Gastrocnemius medialis (tissue), 4 donors: ENCODE data around the gene P4HA2. TPM values are rescaled to one million over a fixed set of nuclear protein-coding genes. Genes with fewer than 3 reads are reported as not detected.
"Not testable (repeated sequence)": the region's sequence is repeated elsewhere in the genome, so short reads cannot be mapped to it uniquely, and the experiment has no call there.

Source experiments
- ATAC-seq, 2 donors: fragments of 150-250 bp; one replicate each; pipeline ENCODE4 v1.9.1; 2016
- DNase-seq, 2 donors: peaks; one replicate each; pipeline ENCODE4 v3.0.0-alpha.2; 2019
- H3K27ac ChIP-seq, 4 donors: fragments of 200-600 bp; sonication (generic); 1 replicate in 1 of 4; 2 replicates in 3 of 4; pipeline ENCODE4 v1.5.1; 2016 to 2018; ENCODE audit warnings: mild to moderate bottlenecking in 2 of 4, moderate library complexity in 1 of 4
- H3K27me3 ChIP-seq, 3 donors: fragments of 200-600 bp; sonication (generic) in 2 of 3; 1 replicate in 1 of 3; 2 replicates in 2 of 3; pipeline versions ENCODE4 v1.5.1 to v1.6.0; 2016 to 2019; ENCODE audit warnings: mild to moderate bottlenecking in 1 of 3, moderate library complexity in 1 of 3
- H3K36me3 ChIP-seq, 2 donors: fragments of 200-600 bp; sonication (generic) in 1 of 2; one replicate each; pipeline ENCODE4 v1.5.1; 2017 to 2018
- H3K4me1 ChIP-seq, 2 donors: fragments of 200-600 bp; sonication (generic) in 1 of 2; one replicate each; pipeline ENCODE4 v1.5.1; 2016 to 2017; ENCODE audit warnings: mild to moderate bottlenecking in 2 of 2
- H3K4me3 ChIP-seq, 4 donors: fragments of 200-600 bp; sonication (generic) in 3 of 4; 1 replicate in 1 of 4; 2 replicates in 3 of 4; pipeline ENCODE4 v1.5.1; 2016 to 2019; ENCODE audit warnings: mild to moderate bottlenecking in 2 of 4
- H3K9me3 ChIP-seq, 3 donors: fragments of 200-600 bp; sonication (generic) in 2 of 3; 1 replicate in 1 of 3; 2 replicates in 2 of 3; pipeline ENCODE4 v1.5.1; 2016 to 2019
- CTCF ChIP-seq, 5 experiments: fragments of 450-650 bp in 3 of 5; fragments of 200-600 bp in 2 of 5; sonication (generic) in 2 of 5; IDR thresholded peaks in 4 of 5; conservative IDR thresholded peaks in 1 of 5; 1 replicate in 4 of 5; 2 replicates in 1 of 5; pipeline ENCODE4 v1.5.1; 2016 to 2019; ENCODE audit warnings: antibody characterized with exemption in 5 of 5, mild to moderate bottlenecking in 3 of 5, moderate library complexity in 3 of 5
- POLR2A ChIP-seq, 2 donors: fragments of 450-650 bp; IDR thresholded peaks; one replicate each; pipeline ENCODE4 v1.6.1; 2017; ENCODE audit warnings: antibody characterized with exemption in 2 of 2, mild to moderate bottlenecking in 2 of 2, moderate library complexity in 2 of 2
- in situ Hi-C, 4 donors: fragments of 200-750 bp; cut with MboI; loops; one replicate each; pipeline versions ENCODE4 v1.15.0 to v1.8.0; 2017; ENCODE audit warnings: low sequenced_read_pairs in 4 of 4
- intact Hi-C: fragments of 100-400 bp; cut with DNase I; formaldehyde crosslinking; loops from one replicate; pipeline ENCODE4 v1.15.1; 2023; ENCODE audit warnings: low total_unique reads
- total RNA-seq, 4 donors: library from RNA; depleted of rRNA; stranded (reverse); fragments of >200 nt; gene quantifications; one replicate each; pipeline versions ENCODE4 v1.1.0 to v1.2.3, GENCODE V29; 2016

Gene P4HA2
- total RNA-seq, 4 donors from 2014 or later: 5.8 to 15.7 (median 10.3) TPM

- TF ChIP-seq POLR2A (IDR thresholded peaks at IDR 0.05): no peak
- no peak for TF ChIP-seq CTCF (IDR thresholded peaks at IDR 0.05 in 4 of 5, conservative IDR thresholded peaks at IDR 0.05 in 1 of 5)
- H3K36me3 ChIP-seq: no peaks in the 10 kb centered on the region
- H3K4me1 ChIP-seq: no peaks in the 10 kb centered on the region
- DNase-seq (no peak), ATAC-seq (no peak)
- H3K4me3 ChIP-seq: no peak overlapping the region
- no peaks in the 10 kb centered on the region for H3K9me3 ChIP-seq
- intact Hi-C loops: no loop called here
- H3K27me3 ChIP-seq: no peaks in the 10 kb centered on the region
- in situ Hi-C loops: no loop called here
- H3K27ac ChIP-seq: no peak overlapping the region
These were observed 71.2 kb downstream of the P4HA2 start for GRCh38 chr5:132156413-132156812.

DNA sequence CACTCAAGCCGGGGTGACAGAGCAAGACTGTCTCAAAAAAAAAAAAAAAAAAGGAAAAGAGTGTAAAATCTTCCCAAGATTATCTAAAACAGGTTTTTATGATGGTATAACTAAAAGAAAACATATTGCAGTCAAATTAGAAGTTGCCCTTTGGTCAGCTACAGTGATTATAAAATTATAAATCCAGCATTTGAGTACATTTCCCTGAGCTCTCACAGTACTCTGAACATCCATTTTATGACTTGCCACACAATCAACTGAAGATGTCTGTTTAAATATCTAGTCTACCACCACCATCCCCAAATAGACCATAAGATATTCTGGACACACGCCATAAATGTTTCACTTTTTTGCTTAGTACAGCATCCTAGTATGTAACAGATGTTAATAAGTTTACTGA lies 77.1 kb downstream of the P4HA2 start:
- intact Hi-C loops (no loop called here), in situ Hi-C loops (no loop called here)
- no peak overlapping the region for H3K4me3 ChIP-seq
- TF ChIP-seq POLR2A (IDR thresholded peaks at IDR 0.05) (no peak), CTCF (IDR thresholded peaks at IDR 0.05 in 4 of 5, conservative IDR thresholded peaks at IDR 0.05 in 1 of 5) (no peak)
- H3K9me3 ChIP-seq: no peaks in the 10 kb centered on the region
- H3K36me3 ChIP-seq: no peaks in the 10 kb centered on the region
- H3K4me1 ChIP-seq: no peaks in the 10 kb centered on the region
- DNase-seq: no peak
- no peak overlapping the region for H3K27ac ChIP-seq
- H3K27me3 ChIP-seq: no peaks in the 10 kb centered on the region
- no peak for ATAC-seq

- H3K27me3 ChIP-seq: no peaks in the 10 kb centered on the region
- H3K36me3 ChIP-seq: no peaks in the 10 kb centered on the region
- no peak overlapping the region for H3K4me3 ChIP-seq
- intact Hi-C loops: no loop called here
- DNase-seq: no peak
- TF ChIP-seq CTCF (IDR thresholded peaks at IDR 0.05 in 4 of 5, conservative IDR thresholded peaks at IDR 0.05 in 1 of 5) (no peak), POLR2A (IDR thresholded peaks at IDR 0.05) (no peak)
- ATAC-seq: no peak
- no peaks in the 10 kb centered on the region for H3K9me3 ChIP-seq
- no peak overlapping the region for H3K27ac ChIP-seq
- H3K4me1 ChIP-seq: no peaks in the 10 kb centered on the region
- in situ Hi-C loops: no loop called here
These were observed 80.0 kb downstream of the P4HA2 start for GRCh38 chr5:132147663-132148062.

DNA sequence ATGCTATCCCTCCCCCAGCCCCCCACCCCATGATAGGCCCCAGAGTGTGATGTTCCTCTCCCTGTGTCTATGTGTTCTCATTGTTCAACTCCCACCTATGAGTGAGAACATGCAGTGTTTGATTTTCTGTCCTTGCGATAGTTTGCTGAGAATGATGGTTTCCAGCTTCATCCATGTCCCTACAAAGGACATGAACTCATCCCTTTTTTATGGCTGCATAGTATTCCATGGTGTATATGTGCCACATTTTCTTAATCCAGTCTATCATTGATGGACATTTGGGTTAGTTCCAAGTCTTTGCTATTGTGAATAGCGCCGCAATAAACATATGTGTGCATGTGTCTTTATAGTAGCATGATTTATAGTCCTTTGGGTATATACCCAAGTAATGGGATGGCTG lies 82.3 kb downstream of the P4HA2 start:
- H3K27me3 ChIP-seq, DNase-seq, H3K36me3 ChIP-seq, H3K4me3 ChIP-seq, H3K4me1 ChIP-seq, H3K27ac ChIP-seq, ATAC-seq, H3K9me3 ChIP-seq, in situ Hi-C loops, intact Hi-C loops: not testable (repeated sequence)

DNA sequence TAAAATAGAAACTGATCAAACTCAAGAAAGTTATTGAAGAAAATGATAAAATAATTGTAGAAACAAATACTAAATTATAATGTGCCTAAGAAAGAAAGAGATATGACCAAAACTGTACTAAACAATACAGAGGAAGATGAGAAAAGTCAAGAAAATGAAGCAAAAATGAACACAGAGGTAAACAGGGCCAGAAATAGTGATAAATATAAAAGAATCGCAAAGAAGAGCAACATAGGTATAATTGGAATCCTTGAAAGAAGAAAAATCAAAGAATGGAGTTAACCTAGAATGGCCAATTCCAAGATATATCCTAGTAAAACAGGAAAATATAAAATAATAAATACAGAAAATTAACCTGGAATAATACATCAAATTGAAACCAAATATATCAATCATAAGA lies 84.5 kb downstream of the P4HA2 start:
- in situ Hi-C loops (no loop called here), intact Hi-C loops (no loop called here)
- H3K9me3 ChIP-seq: no peaks in the 10 kb centered on the region
- no peaks in the 10 kb centered on the region for H3K4me1 ChIP-seq
- no peak for TF ChIP-seq POLR2A (IDR thresholded peaks at IDR 0.05)
- no peak for TF ChIP-seq CTCF (IDR thresholded peaks at IDR 0.05 in 4 of 5, conservative IDR thresholded peaks at IDR 0.05 in 1 of 5)
- DNase-seq (no peak), ATAC-seq (no peak)
- no peak overlapping the region for H3K4me3 ChIP-seq
- no peaks in the 10 kb centered on the region for H3K27me3 ChIP-seq
- no peaks in the 10 kb centered on the region for H3K36me3 ChIP-seq
- no peak overlapping the region for H3K27ac ChIP-seq
